PC-3 (cell line): ENCODE data around the gene PLCE1. TPM values are rescaled to one million over a fixed set of nuclear protein-coding genes. Genes with fewer than 3 reads are reported as not detected.

Experiments used
- ATAC-seq: fragments of 200-7000 bp; cut with Tn5 transposase; 2 replicates; pipeline ENCODE4 v1.9.1; 2020; ENCODE audit warnings: mild to moderate bottlenecking, moderate library complexity
- BruUV-seq: library from RNA; stranded (reverse); fragments of 400-500 nt; replicated peaks from 2 replicates; lab custom pipeline; 2021; lab: Mats Ljungman, UMichigan
- CTCF ChIA-PET: fragments of 300-600 bp; sonication (Branson Sonifier 250); formaldehyde crosslinking; loops from one replicate; lab custom pipeline; 2022; ENCODE audit warnings: antibody characterized with exemption; lab: Charles Lee
- POLR2A ChIA-PET: fragments of 300-600 bp; sonication (Branson Sonifier 250); formaldehyde crosslinking; loops from one replicate; lab custom pipeline; 2022; ENCODE audit warnings: antibody characterized with exemption; ENCODE audit not compliant: unreplicated experiment; lab: Charles Lee
- DNase-seq: peaks from one replicate; pipeline ENCODE4 v3.0.0-alpha.2; 2015
- H2AFZ ChIP-seq: fragments of 300-600 bp; sonication (generic); 2 replicates; pipeline ENCODE4 v1.6.0; 2016; ENCODE audit warnings: antibody characterized with exemption, low read length
- H3F3A ChIP-seq: fragments of 300-600 bp; sonication (generic); one replicate; pipeline ENCODE4 v1.6.0; 2017; ENCODE audit warnings: antibody characterized with exemption, low read length, control low read depth, mild to moderate bottlenecking; ENCODE audit not compliant: unreplicated experiment
- H3K27ac ChIP-seq: fragments of 300-600 bp; sonication (generic); 2 replicates; pipeline ENCODE4 v1.5.1; 2016; ENCODE audit warnings: mild to moderate bottlenecking, low read length
- H3K27me3 ChIP-seq: fragments of 300-600 bp; sonication (generic); 2 replicates; pipeline ENCODE4 v1.6.1; 2016; ENCODE audit warnings: low read length, mixed read lengths
- H3K36me3 ChIP-seq: fragments of 300-600 bp; sonication (generic); 2 replicates; pipeline ENCODE4 v1.6.1; 2016; ENCODE audit warnings: low read depth, mixed run types, low read length, mixed read lengths
- H3K4me1 ChIP-seq: fragments of 300-600 bp; sonication (generic); 2 replicates; pipeline ENCODE4 v1.5.1; 2016; ENCODE audit warnings: low read length; ENCODE audit not compliant: insufficient read depth
- H3K4me2 ChIP-seq: fragments of 300-600 bp; sonication (generic); 2 replicates; pipeline ENCODE4 v1.6.0; 2016; ENCODE audit warnings: low read length
- H3K4me3 ChIP-seq: fragments of 300-600 bp; sonication (generic); 2 replicates; pipeline ENCODE4 v1.5.1; 2016; ENCODE audit warnings: mild to moderate bottlenecking, low read length, mixed read lengths
- H3K79me2 ChIP-seq: fragments of 300-600 bp; sonication (generic); 2 replicates; pipeline ENCODE4 v1.6.1; 2017; ENCODE audit warnings: low read length, mixed read lengths
- H3K9ac ChIP-seq: fragments of 300-600 bp; sonication (generic); 2 replicates; pipeline ENCODE4 v1.6.0; 2016; ENCODE audit warnings: mild to moderate bottlenecking, low read length
- H3K9me2 ChIP-seq: fragments of 300-600 bp; sonication (generic); replicated peaks from 2 replicates; pipeline ENCODE4 v1.6.1; 2016; ENCODE audit warnings: mixed run types, low read length, mixed read lengths
- H3K9me3 ChIP-seq: fragments of 300-600 bp; sonication (generic); 2 replicates; pipeline ENCODE4 v1.6.1; 2016; ENCODE audit warnings: low read length, mixed read lengths
- H4K20me1 ChIP-seq: fragments of 300-600 bp; sonication (generic); 2 replicates; pipeline ENCODE4 v1.6.1; 2016; ENCODE audit warnings: low read length, mixed read lengths
- CTCF ChIP-seq: fragments of 300-600 bp; sonication (generic); conservative IDR thresholded peaks from 2 replicates; pipeline ENCODE4 v1.5.1; 2017; ENCODE audit warnings: antibody characterized with exemption, low read depth, mild to moderate bottlenecking, low read length
- EZH2 ChIP-seq: fragments of 300-600 bp; sonication (generic); IDR thresholded peaks from one replicate; pipeline ENCODE4 v1.6.1; 2017; ENCODE audit warnings: antibody characterized with exemption, mild to moderate bottlenecking, low read length; ENCODE audit not compliant: unreplicated experiment
- EZH2phosphoT487 ChIP-seq: fragments of 300-600 bp; sonication (generic); IDR thresholded peaks from 2 replicates; pipeline ENCODE4 v1.6.1; 2018; ENCODE audit warnings: mild to moderate bottlenecking, antibody characterized with exemption, low read length, borderline replicate concordance
- intact Hi-C: fragments of 100-400 bp; cut with micrococcal nuclease; formaldehyde crosslinking; loops from 2 replicates; pipeline ENCODE4 v1.9.0; 2023
- total RNA-seq: library from RNA; depleted of rRNA; stranded (reverse); fragments of >200 nt; gene quantifications from 2 replicates; pipeline ENCODE4 v1.2.3, GENCODE V29; 2014

Gene PLCE1
- total RNA-seq, 1 experiment from 2014 or later: 11.4 TPM

GRCh38 chr10:93962973-93963372 lies 30.8 kb upstream of the PLCE1 start:
- Histone ChIP-seq H3K4me1 (no peaks in the 10 kb centered on the region), H3F3A (no peaks in the 10 kb centered on the region), H3K27me3 (no peaks in the 10 kb centered on the region), H3K4me2 (no peak overlapping the region), H3K79me2 (no peaks in the 10 kb centered on the region), H3K36me3 (no peaks in the 10 kb centered on the region), H3K9ac (no peak overlapping the region), H3K9me3 (no peaks in the 10 kb centered on the region), H4K20me1 (no peaks in the 10 kb centered on the region), H3K4me3 (no peak overlapping the region), H3K9me2 (no peaks in the 10 kb centered on the region), H2AFZ (no peak overlapping the region), H3K27ac (no peak overlapping the region)
- DNase-seq: no peak
- no TSS peak for BruUV-seq
- intact Hi-C loops: no loop called here
- TF ChIP-seq EZH2phosphoT487 (no peak), EZH2 (no peak), CTCF (no peak)
- CTCF ChIA-PET: no interaction called here
- POLR2A ChIA-PET: no interaction called here
- no peak for ATAC-seq

GRCh38 chr10:93963434-93963833 lies 30.3 kb upstream of the PLCE1 start:
- no peak overlapping the region for H3K9ac ChIP-seq
- no peaks in the 10 kb centered on the region for H3K4me1 ChIP-seq
- DNase-seq (no peak), ATAC-seq (no peak)
- TF ChIP-seq CTCF (no peak), EZH2 (no peak), EZH2phosphoT487 (no peak)
- intact Hi-C loops: no loop called here
- H3K79me2 ChIP-seq: no peaks in the 10 kb centered on the region
- H3F3A ChIP-seq: no peaks in the 10 kb centered on the region
- POLR2A ChIA-PET: no interaction called here
- no peaks in the 10 kb centered on the region for H4K20me1 ChIP-seq
- H2AFZ ChIP-seq: no peak overlapping the region
- H3K27me3 ChIP-seq: no peaks in the 10 kb centered on the region
- H3K36me3 ChIP-seq: no peaks in the 10 kb centered on the region
- no peak overlapping the region for H3K4me2 ChIP-seq
- H3K9me2 ChIP-seq: no peaks in the 10 kb centered on the region
- H3K27ac ChIP-seq: no peak overlapping the region
- CTCF ChIA-PET: no interaction called here
- BruUV-seq: no TSS peak
- no peak overlapping the region for H3K4me3 ChIP-seq
- H3K9me3 ChIP-seq: no peaks in the 10 kb centered on the region

GRCh38 chr10:93965911-93966310 lies 27.8 kb upstream of the PLCE1 start:
- no peaks in the 10 kb centered on the region for H3K4me1 ChIP-seq
- H3K79me2 ChIP-seq: no peaks in the 10 kb centered on the region
- no peaks in the 10 kb centered on the region for H3K36me3 ChIP-seq
- POLR2A ChIA-PET: no interaction called here
- CTCF ChIA-PET: no interaction called here
- H4K20me1 ChIP-seq: no peaks in the 10 kb centered on the region
- no peak overlapping the region for H2AFZ ChIP-seq
- no peak overlapping the region for H3K4me3 ChIP-seq
- TF ChIP-seq CTCF (no peak), EZH2 (no peak), EZH2phosphoT487 (no peak)
- no peak overlapping the region for H3K27ac ChIP-seq
- H3K27me3 ChIP-seq: no peaks in the 10 kb centered on the region
- no peaks in the 10 kb centered on the region for H3K9me2 ChIP-seq
- no peak for DNase-seq
- H3K4me2 ChIP-seq: no peak overlapping the region
- no TSS peak for BruUV-seq
- no peaks in the 10 kb centered on the region for H3F3A ChIP-seq
- no peaks in the 10 kb centered on the region for H3K9me3 ChIP-seq
- no peak overlapping the region for H3K9ac ChIP-seq
- no peak for ATAC-seq
- intact Hi-C loops: no loop called here
